Upper lobe of right lung (tissue), 1 donor: ENCODE measurements around the gene TNFSF4. TPM values are rescaled to one million over a fixed set of nuclear protein-coding genes. Genes with fewer than 3 reads are reported as not detected.

Experiments
- ATAC-seq: fragments of 200-7000 bp; cut with Tn5 transposase; one replicate; pipeline ENCODE4 v1.9.1; 2020; ENCODE audit warnings: mild to moderate bottlenecking, moderate library complexity
- DNase-seq: peaks from one replicate; pipeline ENCODE4 v3.0.0-alpha.2; 2020
- H3K27ac ChIP-seq: fragments of 200-600 bp; one replicate; pipeline ENCODE4 v1.8.0; 2022
- H3K27me3 ChIP-seq: fragments of 200-600 bp; one replicate; pipeline ENCODE4 v1.8.0; 2022; ENCODE audit warnings: mild to moderate bottlenecking
- H3K36me3 ChIP-seq: fragments of 200-600 bp; one replicate; pipeline ENCODE4 v1.8.0; 2022
- H3K4me1 ChIP-seq: fragments of 200-600 bp; one replicate; pipeline ENCODE4 v1.8.0; 2022
- H3K4me3 ChIP-seq: fragments of 200-600 bp; one replicate; pipeline ENCODE4 v1.8.0; 2022; ENCODE audit warnings: mild to moderate bottlenecking
- H3K9me3 ChIP-seq: fragments of 200-600 bp; one replicate; pipeline ENCODE4 v1.8.0; 2022
- intact Hi-C: fragments of 100-400 bp; cut with DNase I; formaldehyde crosslinking; loops from one replicate; pipeline ENCODE4 v1.11.0; 2022
- total RNA-seq: library from RNA; stranded (reverse); fragmentation: NEBNext Ultra II Directional; extraction: Animal tissue kit (Norgen Biotek cat#: 25700); gene quantifications from one replicate; pipeline ENCODE4 v1.2.1, GENCODE V29; 2021
- TF ChIP-seq, protein P1 (sequence below): fragments of 200-600 bp; IDR thresholded peaks from one replicate; pipeline ENCODE4 v1.8.0; 2022; ENCODE audit warnings: antibody characterized with exemption
- donor health status: DM: no; HTN: yes; CAD: no; lungs with severe emphysema.

TNFSF4 gene
- total RNA-seq, 1 donor from 2014 or later = 0.72 TPM

DNA sequence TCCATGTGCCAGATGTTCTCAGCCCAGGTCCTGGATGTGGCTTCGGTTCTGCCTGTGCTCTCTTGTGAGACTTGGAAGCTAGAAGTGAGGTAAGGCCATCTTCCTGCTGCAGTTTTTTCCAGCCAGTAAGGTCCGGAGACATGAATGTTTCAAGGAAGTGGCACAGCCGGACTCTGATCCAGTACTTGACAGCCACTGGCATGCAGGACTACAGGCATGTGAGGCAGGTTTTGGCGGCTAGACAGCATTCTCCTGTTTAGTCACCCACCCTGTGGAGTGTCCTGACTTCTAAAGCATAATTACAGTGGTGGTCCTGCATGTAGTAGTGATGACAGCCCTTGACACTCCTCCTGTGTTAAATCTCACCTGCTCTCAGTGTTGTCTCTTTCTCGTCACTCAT is 72.3 kb downstream of the TNFSF4 start:
- TF ChIP-seq, protein P1, sequence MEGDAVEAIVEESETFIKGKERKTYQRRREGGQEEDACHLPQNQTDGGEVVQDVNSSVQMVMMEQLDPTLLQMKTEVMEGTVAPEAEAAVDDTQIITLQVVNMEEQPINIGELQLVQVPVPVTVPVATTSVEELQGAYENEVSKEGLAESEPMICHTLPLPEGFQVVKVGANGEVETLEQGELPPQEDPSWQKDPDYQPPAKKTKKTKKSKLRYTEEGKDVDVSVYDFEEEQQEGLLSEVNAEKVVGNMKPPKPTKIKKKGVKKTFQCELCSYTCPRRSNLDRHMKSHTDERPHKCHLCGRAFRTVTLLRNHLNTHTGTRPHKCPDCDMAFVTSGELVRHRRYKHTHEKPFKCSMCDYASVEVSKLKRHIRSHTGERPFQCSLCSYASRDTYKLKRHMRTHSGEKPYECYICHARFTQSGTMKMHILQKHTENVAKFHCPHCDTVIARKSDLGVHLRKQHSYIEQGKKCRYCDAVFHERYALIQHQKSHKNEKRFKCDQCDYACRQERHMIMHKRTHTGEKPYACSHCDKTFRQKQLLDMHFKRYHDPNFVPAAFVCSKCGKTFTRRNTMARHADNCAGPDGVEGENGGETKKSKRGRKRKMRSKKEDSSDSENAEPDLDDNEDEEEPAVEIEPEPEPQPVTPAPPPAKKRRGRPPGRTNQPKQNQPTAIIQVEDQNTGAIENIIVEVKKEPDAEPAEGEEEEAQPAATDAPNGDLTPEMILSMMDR = no peak
- H3K9me3 ChIP-seq = no peaks in the 10 kb centered on the region
- no peaks in the 10 kb centered on the region for H3K27me3 ChIP-seq
- peak; percentile 81 for ATAC-seq
- intact Hi-C loops = no loop called here
- H3K36me3 ChIP-seq = no peaks in the 10 kb centered on the region
- H3K4me3 ChIP-seq = no peak overlapping the region
- DNase-seq = no peak
- no peak overlapping the region for H3K27ac ChIP-seq
- H3K4me1 ChIP-seq = no peaks in the 10 kb centered on the region

DNA sequence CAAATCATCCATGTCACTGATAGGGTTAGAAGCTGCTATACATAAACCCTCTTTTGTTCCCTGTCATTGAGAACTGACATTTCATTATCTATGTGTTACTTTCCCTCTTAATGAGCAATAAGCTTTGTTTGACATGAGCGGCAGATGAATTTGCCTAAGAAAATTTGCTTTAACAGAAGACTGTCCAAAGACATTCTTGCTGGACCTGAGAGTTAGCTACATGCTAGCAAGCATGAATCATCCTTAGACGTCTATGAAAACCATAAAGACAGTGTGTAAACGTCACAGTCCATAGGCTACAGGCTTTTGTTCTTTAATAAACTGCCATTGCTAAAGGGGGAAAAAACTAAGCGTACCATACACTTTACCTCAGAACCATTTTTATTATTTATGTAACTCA is 73.1 kb downstream of the TNFSF4 start:
- H3K27me3 ChIP-seq = no peaks in the 10 kb centered on the region
- H3K27ac ChIP-seq = no peak overlapping the region
- intact Hi-C loops = no loop called here
- H3K4me3 ChIP-seq = no peak overlapping the region
- TF ChIP-seq, protein P1 = no peak
- ATAC-seq = no peak
- no peaks in the 10 kb centered on the region for H3K9me3 ChIP-seq
- no peak for DNase-seq
- H3K4me1 ChIP-seq = no peaks in the 10 kb centered on the region
- no peaks in the 10 kb centered on the region for H3K36me3 ChIP-seq

Other genes with a start within 250 kb of the TNFSF4 start
- gene TNFSF18, start 156.4 kb downstream of the TNFSF4 start, total RNA-seq = not detected